ENCODE results near the gene POU5F1. TPM values are rescaled to one million over a fixed set of nuclear protein-coding genes. Genes with fewer than 3 reads are reported as not detected.

Gene POU5F1
- total RNA-seq, 4 donors from 2014 or later: 0.58 to 3.4 (median 1.1) TPM; not detected in 1

GRCh38 chr6:31158140-31158862 lies 12.2 kb downstream of the POU5F1 start, which contains the start of gene TCF19:
Gene TCF19, plus strand, starts transcription at chr6:31158589. Its CDS starts 881 bp downstream, at chr6:31159470.
- ATAC-seq: peak; percentile 98

GRCh38 chr6:31157513-31158139 lies 12.9 kb downstream of the POU5F1 start, which contains the start of gene CCHCR1:
Gene CCHCR1, minus strand, starts transcription at chr6:31157802. Its CDS starts 202 bp downstream, at chr6:31157600.
- 5 to 12% methylated on average over 11 to 12 of the region's 14 CpGs for WGBS, 2 donors (ENCODE audit: low coverage in 1 of 2)
- Histone ChIP-seq H3K4me3 (peak within 1 kb of the TSS; percentile 45 to 70), H3K36me3 (peaks cover 0 to 40% of the 10 kb centered on the region in 2 donors), H3K27ac (peak within 1 kb of the TSS; percentile 36 to 87 (median 82)), H3K27me3 (no peaks in the 10 kb centered on the region), H3K4me1 (peaks cover 0 to 27% (median 14%) of the 10 kb centered on the region in 3 donors), H3K9me3 (no peaks in the 10 kb centered on the region)
- no peak for ATAC-seq
- TF ChIP-seq POLR2A (IDR thresholded peaks at IDR 0.05) (no peak), EP300 (IDR thresholded peaks at IDR 0.05) (no peak), POLR2AphosphoS5 (IDR thresholded peaks at IDR 0.05) (no peak)
- TF ChIP-seq, protein P1, sequence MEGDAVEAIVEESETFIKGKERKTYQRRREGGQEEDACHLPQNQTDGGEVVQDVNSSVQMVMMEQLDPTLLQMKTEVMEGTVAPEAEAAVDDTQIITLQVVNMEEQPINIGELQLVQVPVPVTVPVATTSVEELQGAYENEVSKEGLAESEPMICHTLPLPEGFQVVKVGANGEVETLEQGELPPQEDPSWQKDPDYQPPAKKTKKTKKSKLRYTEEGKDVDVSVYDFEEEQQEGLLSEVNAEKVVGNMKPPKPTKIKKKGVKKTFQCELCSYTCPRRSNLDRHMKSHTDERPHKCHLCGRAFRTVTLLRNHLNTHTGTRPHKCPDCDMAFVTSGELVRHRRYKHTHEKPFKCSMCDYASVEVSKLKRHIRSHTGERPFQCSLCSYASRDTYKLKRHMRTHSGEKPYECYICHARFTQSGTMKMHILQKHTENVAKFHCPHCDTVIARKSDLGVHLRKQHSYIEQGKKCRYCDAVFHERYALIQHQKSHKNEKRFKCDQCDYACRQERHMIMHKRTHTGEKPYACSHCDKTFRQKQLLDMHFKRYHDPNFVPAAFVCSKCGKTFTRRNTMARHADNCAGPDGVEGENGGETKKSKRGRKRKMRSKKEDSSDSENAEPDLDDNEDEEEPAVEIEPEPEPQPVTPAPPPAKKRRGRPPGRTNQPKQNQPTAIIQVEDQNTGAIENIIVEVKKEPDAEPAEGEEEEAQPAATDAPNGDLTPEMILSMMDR (IDR thresholded peaks at IDR 0.05): no peak

More at GRCh38 chr6:31158140-31158862, 12.2 kb downstream of the POU5F1 start, which contains the start of gene TCF19:
- H3K27me3 ChIP-seq: no peaks in the 10 kb centered on the region
- peaks cover 0 to 45% of the 10 kb centered on the region in 2 donors for H3K36me3 ChIP-seq
- WGBS, 2 donors (ENCODE audit: low coverage in 1 of 2): 0% methylated on average over 12 to 13 of the region's 65 CpGs
- H3K4me3 ChIP-seq: peak within 1 kb of the TSS; percentile 45 to 70
- TF ChIP-seq POLR2AphosphoS5 (IDR thresholded peaks at IDR 0.05) (peak; percentile 48), POLR2A (IDR thresholded peaks at IDR 0.05) (no peak)
- TF ChIP-seq, protein P1 (IDR thresholded peaks at IDR 0.05): no peak
- peak within 1 kb of the TSS; percentile 36 to 87 (median 82) for H3K27ac ChIP-seq
- no peaks in the 10 kb centered on the region for H3K9me3 ChIP-seq
- peaks cover 0 to 27% (median 14%) of the 10 kb centered on the region in 3 donors for H3K4me1 ChIP-seq

GRCh38 chr6:31156641-31157040 lies 13.8 kb downstream of the POU5F1 start:
- WGBS, 2 donors (ENCODE audit: low coverage in 1 of 2): 40 to 83% methylated on average over 1 to 7 of the region's 7 CpGs
- no peaks in the 10 kb centered on the region for H3K9me3 ChIP-seq
- H3K27me3 ChIP-seq: no peaks in the 10 kb centered on the region
- no peak overlapping the region for H3K4me3 ChIP-seq
- TF ChIP-seq POLR2AphosphoS5 (IDR thresholded peaks at IDR 0.05): no peak
- no peak for TF ChIP-seq POLR2A (IDR thresholded peaks at IDR 0.05)
- TF ChIP-seq, protein P1 (IDR thresholded peaks at IDR 0.05): no peak
- no peak for TF ChIP-seq EP300 (IDR thresholded peaks at IDR 0.05)
- H3K4me1 ChIP-seq: peaks cover 0 to 27% (median 14%) of the 10 kb centered on the region in 3 donors
- H3K36me3 ChIP-seq: peaks cover 0 to 30% of the 10 kb centered on the region in 2 donors
- no peak overlapping the region for H3K27ac ChIP-seq
- no peak for ATAC-seq

DNA sequence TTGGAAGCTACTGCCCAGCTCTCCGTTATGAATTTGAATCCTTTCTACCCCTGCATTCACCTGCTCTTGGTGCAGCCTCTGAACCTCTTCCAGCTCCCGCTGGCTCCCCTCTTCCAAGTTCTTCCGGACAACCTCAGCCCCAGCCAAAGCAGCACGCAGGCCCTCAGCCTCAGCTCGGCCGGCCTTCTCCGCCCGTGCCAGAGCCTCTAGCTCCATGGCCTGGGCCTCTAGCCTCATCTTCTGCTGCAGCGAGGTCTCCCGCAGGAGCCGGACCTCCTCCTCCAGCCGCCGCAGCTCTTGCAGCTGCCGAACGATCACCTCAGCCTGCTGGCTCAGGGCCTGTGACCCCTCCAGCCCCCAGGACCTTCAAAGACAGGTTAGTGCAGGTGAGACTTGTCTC lies 16.0 kb downstream of the POU5F1 start:
- Histone ChIP-seq H3K4me1 (peaks cover 0 to 21% (median 11%) of the 10 kb centered on the region in 3 donors), H3K9me3 (no peaks in the 10 kb centered on the region), H3K4me3 (no peak overlapping the region), H3K27ac (no peak overlapping the region), H3K36me3 (peaks cover 0 to 49% of the 10 kb centered on the region in 2 donors), H3K27me3 (no peaks in the 10 kb centered on the region)
- WGBS, 2 donors (ENCODE audit: low coverage in 1 of 2): 87 to 100% methylated on average over 2 to 11 of the region's 15 CpGs
- TF ChIP-seq POLR2A (IDR thresholded peaks at IDR 0.05) (no peak), EP300 (IDR thresholded peaks at IDR 0.05) (no peak), POLR2AphosphoS5 (IDR thresholded peaks at IDR 0.05) (no peak)
- TF ChIP-seq, protein P1 (IDR thresholded peaks at IDR 0.05): no peak
- no peak for ATAC-seq

All from gastroesophageal sphincter (tissue), 4 donors.